LoVo (cell line): ENCODE results near the gene FSTL4.
A peak's percentile ranks its signal among the peaks of the same experiment; 100 is the strongest.

Experiments used
- DNase-seq: peaks from one replicate; pipeline ENCODE4 v3.0.0-alpha.2; 2016; ENCODE audit warnings: low spot score

Gene FSTL4

DNA sequence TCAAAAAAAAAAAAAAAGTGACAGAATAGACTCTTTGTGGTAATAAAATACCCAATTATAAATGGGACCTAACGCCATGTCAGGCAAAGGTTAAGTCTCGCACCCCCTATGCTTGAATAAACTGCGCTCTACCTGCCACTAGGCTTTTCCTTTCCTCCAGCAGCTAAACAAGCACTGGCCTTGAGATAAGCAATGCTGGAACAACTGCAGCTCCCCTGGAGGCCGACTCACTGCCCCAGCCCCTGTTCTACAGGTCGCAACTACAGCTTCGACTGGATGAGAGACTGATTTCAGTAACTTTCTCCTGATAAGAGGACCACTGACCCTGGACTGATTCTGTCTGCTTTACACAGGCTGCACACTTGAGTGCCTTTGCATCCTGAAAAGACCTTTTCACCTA lies 350.3 kb downstream of the FSTL4 start:
- no peak for DNase-seq

DNA sequence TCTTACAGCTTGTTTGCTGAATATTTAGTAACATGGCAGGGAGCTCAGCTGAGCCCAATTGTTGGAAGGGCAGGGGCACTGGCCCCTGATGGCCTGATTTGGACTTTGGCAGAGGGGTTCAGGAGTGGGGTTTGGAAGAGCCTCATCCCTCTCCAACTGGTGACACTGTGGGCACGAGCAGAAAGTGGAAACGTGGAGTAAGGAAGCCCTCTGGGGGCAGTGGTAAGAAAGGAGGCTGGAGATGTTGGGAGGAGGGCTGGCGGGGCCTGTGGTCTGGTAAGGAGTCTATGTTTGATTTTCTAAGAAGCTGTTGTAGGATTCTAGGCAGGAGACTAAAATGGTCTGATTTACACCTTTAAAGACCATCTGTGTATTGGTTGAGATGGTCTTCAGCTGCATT lies 351.6 kb downstream of the FSTL4 start:
- no peak for DNase-seq

DNA sequence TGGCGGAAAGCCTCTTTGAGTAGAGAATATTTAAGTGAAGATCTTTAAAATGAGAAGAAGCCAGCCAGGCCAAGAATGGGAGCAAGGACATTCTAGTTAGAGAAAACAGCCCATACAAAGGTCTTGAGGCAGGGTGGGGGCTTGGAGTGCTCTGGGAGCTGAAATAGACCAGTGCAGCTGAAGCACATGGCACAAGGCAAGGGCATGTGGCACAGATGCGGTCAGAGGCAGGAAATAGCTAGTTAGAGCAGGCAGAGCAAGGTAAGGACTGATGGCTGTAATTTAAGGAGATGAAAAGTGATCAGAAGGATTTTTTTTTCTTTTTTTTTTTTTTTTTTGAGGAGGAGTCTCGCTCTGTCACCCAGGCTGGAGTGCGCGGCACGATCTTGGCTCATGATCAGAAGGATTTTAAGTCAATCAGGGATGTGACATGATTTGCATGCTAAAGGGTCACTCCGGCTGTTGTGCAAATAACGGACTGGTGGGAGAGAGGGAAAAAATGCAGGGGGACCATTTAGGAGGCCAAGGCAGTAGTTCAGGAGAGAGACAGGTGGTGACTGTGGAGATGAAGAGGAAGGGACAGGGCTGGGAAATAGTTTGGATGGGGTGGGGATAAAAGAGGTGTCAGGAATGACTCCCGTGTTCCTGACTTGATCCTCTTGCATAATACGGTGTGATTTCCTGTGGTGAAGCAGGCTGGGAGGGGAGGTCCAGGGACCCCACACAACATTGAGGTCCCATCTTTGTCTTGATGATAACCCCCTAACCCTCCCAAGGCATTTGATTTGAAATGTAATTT lies 352.9 kb downstream of the FSTL4 start:
- no peak for DNase-seq

DNA sequence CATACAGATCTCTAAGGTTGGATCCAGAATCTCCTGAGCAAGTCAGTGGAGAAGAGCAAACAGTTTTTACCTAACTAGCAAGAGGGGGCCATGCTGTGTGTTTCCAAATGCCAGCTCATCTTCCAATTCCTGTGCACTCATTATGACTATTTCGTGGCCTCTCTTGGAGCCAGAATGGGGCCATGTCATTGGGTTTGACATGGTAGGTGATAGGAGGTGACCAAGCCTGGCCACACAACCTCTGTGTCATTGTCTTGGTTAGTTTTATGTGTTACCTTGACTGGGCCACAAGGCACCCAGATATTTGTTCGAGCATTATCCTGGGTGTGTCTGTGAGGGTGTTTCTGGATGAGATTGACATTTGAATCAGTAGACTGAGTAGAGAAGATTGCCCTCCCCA lies 354.4 kb downstream of the FSTL4 start:
- no peak for DNase-seq

GRCh38 chr5:133256276-133256675 lies 356.1 kb downstream of the FSTL4 start:
- no peak for DNase-seq

DNA sequence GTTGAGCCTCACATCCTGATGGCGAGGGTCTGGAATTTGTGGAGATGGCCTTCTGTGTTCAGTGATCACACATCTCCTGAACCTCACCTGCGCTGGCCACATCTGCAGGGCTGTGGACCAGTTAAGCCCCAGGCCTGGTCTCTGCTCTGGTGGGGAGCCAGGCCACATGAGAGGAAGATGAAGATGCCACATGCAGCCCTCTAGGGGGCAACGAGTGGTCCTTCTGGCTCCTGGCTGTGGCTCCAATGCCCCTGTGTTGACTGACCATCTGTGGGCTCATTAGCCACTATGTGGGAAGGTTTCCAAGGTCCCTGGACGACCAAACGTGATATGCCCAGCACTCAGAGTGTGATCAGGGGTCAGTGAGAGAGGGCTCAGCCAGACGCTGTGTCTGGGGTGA lies 357.5 kb downstream of the FSTL4 start:
- DNase-seq: no peak

DNA sequence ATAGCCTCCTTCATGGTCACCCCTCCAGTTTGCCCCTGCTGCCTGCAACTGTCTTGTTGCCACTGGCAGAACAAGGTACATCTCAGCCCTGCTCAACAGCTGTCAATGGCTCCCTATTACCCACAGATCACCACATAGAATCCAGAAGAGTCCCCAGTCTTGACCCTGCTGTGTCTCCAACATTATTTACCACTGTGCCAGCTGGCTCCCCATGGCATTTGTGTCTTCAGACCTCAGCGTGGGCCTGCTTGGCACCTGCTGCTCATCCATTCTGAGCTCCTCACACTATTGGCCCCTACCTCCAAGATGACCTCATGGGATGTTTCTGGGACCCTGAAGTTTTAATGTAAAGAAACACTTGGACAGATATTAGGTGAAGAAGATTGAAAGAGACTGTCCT lies 358.7 kb downstream of the FSTL4 start:
- DNase-seq: no peak

GRCh38 chr5:133253070-133253469 lies 359.3 kb downstream of the FSTL4 start:
- no peak for DNase-seq

GRCh38 chr5:133252133-133252480 lies 360.2 kb downstream of the FSTL4 start:
- no peak for DNase-seq

GRCh38 chr5:133251296-133252132 lies 360.8 kb downstream of the FSTL4 start:
- DNase-seq: no peak

DNA sequence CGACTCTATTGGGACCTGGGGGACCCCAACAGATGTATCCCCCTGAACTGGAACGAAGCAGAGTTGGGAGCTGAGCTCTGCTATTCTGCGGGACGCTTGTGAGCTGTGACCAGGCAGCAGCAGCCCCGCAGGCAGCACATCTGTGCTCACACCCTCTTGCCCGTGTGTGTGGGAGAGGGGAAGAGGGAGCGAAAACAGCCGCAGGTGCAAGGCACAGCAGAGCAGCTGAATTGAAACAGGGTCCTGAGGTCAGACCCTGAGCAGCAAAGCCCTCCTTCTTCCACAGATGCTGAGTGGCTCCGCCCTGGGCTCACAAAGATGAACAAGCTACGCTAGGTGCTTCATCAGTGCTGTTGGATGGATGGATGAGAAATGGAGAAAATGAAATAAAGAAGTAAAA lies 361.8 kb downstream of the FSTL4 start:
- DNase-seq: no peak

- no peak for DNase-seq
These were observed 362.7 kb downstream of the FSTL4 start for GRCh38 chr5:133249593-133249992.

GRCh38 chr5:133247881-133248624 lies 364.3 kb downstream of the FSTL4 start:
- DNase-seq: peak; percentile 23

DNA sequence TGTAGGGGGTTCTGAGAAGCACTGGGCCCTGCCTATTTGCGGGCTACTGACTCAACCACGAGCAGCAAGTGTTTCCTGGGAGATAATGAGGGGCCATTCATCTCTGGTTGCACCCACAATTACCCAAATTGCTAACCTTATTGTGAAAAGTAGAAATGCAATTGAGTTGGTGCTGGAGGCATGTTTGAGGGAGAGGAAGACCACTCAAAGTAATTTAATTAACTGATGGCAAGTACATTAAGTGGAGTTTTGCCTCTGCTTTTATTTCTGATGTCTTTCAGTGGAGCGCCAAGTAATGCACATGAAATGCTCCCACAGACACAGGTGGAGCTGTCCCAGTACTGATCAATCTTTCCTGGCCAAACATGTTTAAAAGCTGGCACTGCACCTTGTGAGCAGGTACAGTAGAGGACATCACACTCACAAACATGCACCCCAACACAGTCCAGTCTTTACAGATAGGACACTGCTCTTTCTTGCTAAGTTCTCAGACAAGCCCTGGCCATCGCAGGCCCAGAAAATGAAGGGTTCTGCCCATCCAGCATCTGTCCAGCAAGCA lies 365.1 kb downstream of the FSTL4 start:
- DNase-seq: no peak

GRCh38 chr5:133246376-133247150 lies 365.8 kb downstream of the FSTL4 start:
- no peak for DNase-seq

- no peak for DNase-seq
These were observed 366.3 kb downstream of the FSTL4 start for GRCh38 chr5:133246053-133246370.

DNA sequence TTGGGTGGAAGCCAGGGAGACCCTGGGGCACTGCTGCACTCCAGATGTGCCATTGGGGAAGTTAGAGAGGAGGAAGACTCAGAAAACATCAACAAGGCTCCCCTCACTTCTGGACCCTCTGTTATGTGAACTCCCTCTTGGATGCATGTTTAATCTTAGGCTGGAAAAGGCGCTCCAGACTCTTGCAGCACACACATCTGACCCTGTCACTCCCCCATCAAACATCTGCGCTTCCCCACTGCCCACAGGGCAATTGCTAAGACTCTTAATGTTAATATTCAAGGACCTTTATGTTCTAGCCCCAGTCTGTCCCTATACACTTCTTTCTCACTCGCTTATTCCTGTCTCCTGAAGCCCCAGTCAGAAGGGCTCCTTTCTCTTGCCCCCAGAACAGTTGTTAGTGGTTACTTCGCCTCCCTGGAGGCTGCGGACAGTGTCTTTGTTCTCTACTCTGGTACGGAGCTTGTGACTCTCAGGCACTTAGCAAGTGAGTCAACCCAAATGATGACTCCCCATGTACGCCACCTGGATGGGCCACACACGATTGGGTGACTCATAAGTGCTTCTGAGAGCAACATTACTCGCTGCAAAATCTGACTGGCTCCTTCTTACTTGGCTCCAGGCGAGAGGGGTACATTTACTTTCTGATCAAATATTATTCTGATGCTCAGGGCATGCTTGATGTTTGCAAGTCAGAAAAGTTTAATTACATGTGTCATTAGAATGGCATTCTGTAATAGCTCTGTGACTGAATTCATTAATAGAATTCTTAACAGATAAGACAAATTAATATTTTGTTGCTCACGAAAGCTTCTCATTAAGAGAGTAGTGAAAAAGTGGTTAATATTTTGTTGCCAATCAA lies 366.9 kb downstream of the FSTL4 start:
- DNase-seq: peak; percentile 70

- DNase-seq: no peak
These were observed 368.1 kb downstream of the FSTL4 start for GRCh38 chr5:133244242-133244641.

GRCh38 chr5:133243196-133243595 lies 369.1 kb downstream of the FSTL4 start:
- DNase-seq: no peak

GRCh38 chr5:133242221-133242835 lies 370.0 kb downstream of the FSTL4 start:
- DNase-seq: no peak
